ENCODE data around the gene FLVCR1. TPM values are rescaled to one million over a fixed set of nuclear protein-coding genes. Genes with fewer than 3 reads are reported as not detected.

FLVCR1 gene
- total and polyA plus RNA-seq, 9 of the 15 experiments (the other 6 are each of a cell fraction or from before 2014, with no cell fraction given), result 5.2 to 18.0 (median 12.5) TPM

- in situ Hi-C loops (cut with MboI), result no loop called here
- ATAC-seq (no peak), FAIRE-seq (no peak), DNase-seq (ENCODE audit: extremely low read depth in 1 of 4, low spot score in 3 of 4) (no peak)
- TF ChIP-seq ELF1 (tag; IDR thresholded peaks at IDR 0.05) (no peak), HMBOX1 (IDR thresholded peaks at IDR 0.05) (no peak), SNAPC5 (CRISPR knock-in tag; IDR thresholded peaks at IDR 0.05) (no peak)
- ChIA-PET POLR2A (no interaction called here), CTCF (ENCODE audit: low intra/inter-chr PET ratio) (no interaction called here)
- Histone ChIP-seq H3K79me2 (ENCODE audit: control insufficient read depth, insufficient read depth, low read length) (no peaks in the 10 kb centered on the region), H3K27ac (ENCODE audit: extremely low read depth, low read depth, low read length) (no peak overlapping the region), H3K4me1 (replicated peaks in 1 of 2; ENCODE audit: control insufficient read depth in 2 of 2, insufficient read depth in 2 of 2, low read length in 2 of 2) (no peaks in the 10 kb centered on the region), H3K9me3 (replicated peaks; ENCODE audit: control insufficient read depth, insufficient read depth, low read depth, low read length) (no peaks in the 10 kb centered on the region), H3K4me2 (ENCODE audit: insufficient read depth, low read length) (no peak overlapping the region), H2AFZ (ENCODE audit: low read depth, low read length) (no peak overlapping the region), H3K9ac (ENCODE audit: insufficient read depth in 1 of 2, low read depth in 2 of 2, low read length in 2 of 2) (no peak overlapping the region), H4K20me1 (replicated peaks; ENCODE audit: control insufficient read depth, insufficient read depth, low read length) (no peaks in the 10 kb centered on the region), H3K27me3 (ENCODE audit: control insufficient read depth in 2 of 2, insufficient read depth in 2 of 2, low read length in 2 of 2) (no peaks in the 10 kb centered on the region), H3K9me1 (ENCODE audit: control insufficient read depth, insufficient read depth, low read length) (no peaks in the 10 kb centered on the region), H3K36me3 (ENCODE audit: control insufficient read depth, insufficient read depth, low read length) (peaks cover 74% of the 10 kb centered on the region), H3K4me3 (no peak overlapping the region)
- WGBS (ENCODE audit: insufficient coverage, low coverage, missing lambda C conversion rate), result 70% methylated on average over 4 of the region's 4 CpGs
- intact Hi-C loops (cut with micrococcal nuclease), result no loop called here
- no TSS peak for BruUV-seq (replicated peaks)
Observed at GRCh38 chr1:212884592-212884991, 26.5 kb downstream of the FLVCR1 start.

GRCh38 chr1:212892108-212892507 lies 34.0 kb downstream of the FLVCR1 start:
- intact Hi-C loops (cut with micrococcal nuclease) (no loop called here), in situ Hi-C loops (cut with MboI) (no loop called here)
- BruUV-seq (replicated peaks), result no TSS peak
- FAIRE-seq (no peak), DNase-seq (ENCODE audit: extremely low read depth in 1 of 4, low spot score in 3 of 4) (no peak), ATAC-seq (no peak)
- POLR2A ChIA-PET, result interaction anchor here (0.6 to 1.6 kb wide), 6 partner anchors 8 to 101 kb away, joined by 3 to 4 read pairs (median 3); partner anchors contain the start of gene NSL1
- no peak overlapping the region for H3K27ac ChIP-seq (ENCODE audit: extremely low read depth, low read depth, low read length)
- no peaks in the 10 kb centered on the region for H3K27me3 ChIP-seq (ENCODE audit: control insufficient read depth in 2 of 2, insufficient read depth in 2 of 2, low read length in 2 of 2)
- no peaks in the 10 kb centered on the region for H3K79me2 ChIP-seq (ENCODE audit: control insufficient read depth, insufficient read depth, low read length)
- H3K4me1 ChIP-seq (replicated peaks in 1 of 2; ENCODE audit: control insufficient read depth in 2 of 2, insufficient read depth in 2 of 2, low read length in 2 of 2), result no peaks in the 10 kb centered on the region
- no peaks in the 10 kb centered on the region for H4K20me1 ChIP-seq (replicated peaks; ENCODE audit: control insufficient read depth, insufficient read depth, low read length)
- H3K36me3 ChIP-seq (ENCODE audit: control insufficient read depth, insufficient read depth, low read length), result peaks cover 82% of the 10 kb centered on the region
- CTCF ChIA-PET (ENCODE audit: low intra/inter-chr PET ratio), result no interaction called here
- H3K9me3 ChIP-seq (replicated peaks; ENCODE audit: control insufficient read depth, insufficient read depth, low read depth, low read length), result no peaks in the 10 kb centered on the region
- 100% methylated on average over 1 of the region's 1 CpG for WGBS (ENCODE audit: insufficient coverage, low coverage, missing lambda C conversion rate)
- no peak overlapping the region for H3K4me3 ChIP-seq
- H3K4me2 ChIP-seq (ENCODE audit: insufficient read depth, low read length), result no peak overlapping the region
- no peak overlapping the region for H2AFZ ChIP-seq (ENCODE audit: low read depth, low read length)
- no peak overlapping the region for H3K9ac ChIP-seq (ENCODE audit: insufficient read depth in 1 of 2, low read depth in 2 of 2, low read length in 2 of 2)
- TF ChIP-seq ZNF165 (CRISPR knock-in tag; IDR thresholded peaks at IDR 0.05; ENCODE audit: borderline replicate concordance) (no peak), ZC3H4 (CRISPR knock-in tag; IDR thresholded peaks at IDR 0.05; ENCODE audit: borderline replicate concordance) (no peak)
- no peaks in the 10 kb centered on the region for H3K9me1 ChIP-seq (ENCODE audit: control insufficient read depth, insufficient read depth, low read length)
